ENCODE data around the gene UBN1.

GRCh38 chr16:4890026-4890425 lies 42.7 kb downstream of the UBN1 start:
- TF ChIP-seq EZH2 (IDR thresholded peaks at IDR 0.05; ENCODE audit: low read length, unreplicated experiment) (no peak), CTCF (conservative IDR thresholded peaks at IDR 0.05; ENCODE audit: low read depth, low read length) (no peak), EZH2phosphoT487 (IDR thresholded peaks at IDR 0.05; ENCODE audit: borderline replicate concordance, low read length) (no peak)

Measured in PC-3 (cell line).